Colonic mucosa (tissue), 4 donors: Measurements from ENCODE around the gene SLC22A17. TPM values are rescaled to one million over a fixed set of nuclear protein-coding genes. Genes with fewer than 3 reads are reported as not detected.

ENCODE experiments used
- DNase-seq: peaks from one replicate; pipeline ENCODE4 v3.0.0-alpha.2; 2020
- H3K27ac ChIP-seq: fragments of 200-600 bp; one replicate; pipeline ENCODE4 v1.8.0; 2021
- H3K27me3 ChIP-seq: fragments of 200-600 bp; one replicate; pipeline ENCODE4 v1.8.0; 2021
- H3K36me3 ChIP-seq: fragments of 200-600 bp; one replicate; pipeline ENCODE4 v1.8.0; 2021
- H3K4me1 ChIP-seq: fragments of 200-600 bp; one replicate; pipeline ENCODE4 v1.8.0; 2021; ENCODE audit warnings: mild to moderate bottlenecking
- H3K4me3 ChIP-seq: fragments of 200-600 bp; one replicate; pipeline ENCODE4 v1.8.0; 2021
- H3K9ac ChIP-seq, 2 donors: one replicate each; pipeline ENCODE4 v1.7.0; 2013; ENCODE audit warnings: control low read depth in 2 of 2, low read depth in 2 of 2, low read length in 2 of 2
- H3K9me3 ChIP-seq: fragments of 200-600 bp; one replicate; pipeline ENCODE4 v1.8.0; 2021
- CTCF ChIP-seq: fragments of 200-600 bp; IDR thresholded peaks from one replicate; pipeline ENCODE4 v1.8.0; 2022; ENCODE audit warnings: antibody characterized with exemption, mild to moderate bottlenecking
- intact Hi-C: fragments of 100-400 bp; cut with DNase I; formaldehyde crosslinking; loops from one replicate; pipeline ENCODE4 v1.14.1; 2022
- total RNA-seq, 2 donors: library from RNA; stranded (reverse); fragmentation: NEBNext Ultra II Directional in 1 of 2; extraction: Animal tissue kit (Norgen Biotek cat#: 25700) in 1 of 2; gene quantifications; one replicate each; pipeline ENCODE4 v1.2.1, GENCODE V29; 2021
- donor health status: healthy.
- donor health status: DM: no; HTN: no; CAD: no.
- donor health status: DM: no; HTN: no; CAD: no.

Gene SLC22A17
- total RNA-seq, 2 donors from 2014 or later: 3.9 to 6.7 TPM

GRCh38 chr14:23349156-23349845, 3.4 kb downstream of the SLC22A17 start:
- TF ChIP-seq CTCF: no peak
- Histone ChIP-seq H3K9ac (no peak overlapping the region), H3K4me1 (peaks cover 7% of the 10 kb centered on the region), H3K4me3 (no peak overlapping the region), H3K36me3 (no peaks in the 10 kb centered on the region), H3K27me3 (peaks cover 28% of the 10 kb centered on the region), H3K27ac (no peak overlapping the region), H3K9me3 (no peaks in the 10 kb centered on the region)
- DNase-seq: no peak
- intact Hi-C loops: no loop called here

GRCh38 chr14:23348297-23348655, 4.4 kb downstream of the SLC22A17 start:
- TF ChIP-seq CTCF: no peak

GRCh38 chr14:23347406-23348296, 5.0 kb downstream of the SLC22A17 start:
- no peak overlapping the region for H3K9ac ChIP-seq
- no peak for DNase-seq
- intact Hi-C loops: no loop called here
- no peak overlapping the region for H3K4me3 ChIP-seq
- H3K4me1 ChIP-seq: peaks cover 7% of the 10 kb centered on the region
- no peak for TF ChIP-seq CTCF
- H3K9me3 ChIP-seq: no peaks in the 10 kb centered on the region
- H3K27me3 ChIP-seq: peaks cover 18% of the 10 kb centered on the region
- H3K36me3 ChIP-seq: no peaks in the 10 kb centered on the region
- no peak overlapping the region for H3K27ac ChIP-seq

More at GRCh38 chr14:23348297-23348655, 4.4 kb downstream of the SLC22A17 start:
- H3K4me3 ChIP-seq: no peak overlapping the region
- no peaks in the 10 kb centered on the region for H3K9me3 ChIP-seq
- H3K9ac ChIP-seq: no peak overlapping the region
- peaks cover 25% of the 10 kb centered on the region for H3K27me3 ChIP-seq
- H3K27ac ChIP-seq: no peak overlapping the region
- intact Hi-C loops: no loop called here
- H3K4me1 ChIP-seq: peaks cover 7% of the 10 kb centered on the region
- DNase-seq: no peak
- no peaks in the 10 kb centered on the region for H3K36me3 ChIP-seq

- Histone ChIP-seq H3K4me1 (peaks cover 4% of the 10 kb centered on the region), H3K9ac (no peak overlapping the region), H3K27me3 (peaks cover 10% of the 10 kb centered on the region), H3K4me3 (no peak overlapping the region), H3K36me3 (no peaks in the 10 kb centered on the region), H3K27ac (no peak overlapping the region), H3K9me3 (no peaks in the 10 kb centered on the region)
- intact Hi-C loops: no loop called here
- TF ChIP-seq CTCF: no peak
- DNase-seq: no peak
Observed at GRCh38 chr14:23346693-23347405, 5.8 kb downstream of the SLC22A17 start.

- no peak overlapping the region for H3K27ac ChIP-seq
- intact Hi-C loops: no loop called here
- no peak for TF ChIP-seq CTCF
- no peak overlapping the region for H3K9ac ChIP-seq
- H3K4me1 ChIP-seq: no peaks in the 10 kb centered on the region
- DNase-seq: no peak
- no peaks in the 10 kb centered on the region for H3K36me3 ChIP-seq
- peaks cover 3% of the 10 kb centered on the region for H3K27me3 ChIP-seq
- H3K9me3 ChIP-seq: no peaks in the 10 kb centered on the region
- H3K4me3 ChIP-seq: no peak overlapping the region
Observed at GRCh38 chr14:23345987-23346692, 6.5 kb downstream of the SLC22A17 start.
